ENCODE results near the gene PI16. TPM values are rescaled to one million over a fixed set of nuclear protein-coding genes. Genes with fewer than 3 reads are reported as not detected.

PI16 gene
- total RNA-seq, 1 donor, result 6.3 TPM

- no peak for TF ChIP-seq CTCF (IDR thresholded peaks at IDR 0.05; ENCODE audit: insufficient read depth, low read length)
- DNase-seq (ENCODE audit: low read depth), result peak; percentile 47
- H3K4me3 ChIP-seq (ENCODE audit: low read depth, low read length), result no peak overlapping the region
These were observed 57.3 kb downstream of the PI16 start for GRCh38 chr6:37011656-37012378.

DNA sequence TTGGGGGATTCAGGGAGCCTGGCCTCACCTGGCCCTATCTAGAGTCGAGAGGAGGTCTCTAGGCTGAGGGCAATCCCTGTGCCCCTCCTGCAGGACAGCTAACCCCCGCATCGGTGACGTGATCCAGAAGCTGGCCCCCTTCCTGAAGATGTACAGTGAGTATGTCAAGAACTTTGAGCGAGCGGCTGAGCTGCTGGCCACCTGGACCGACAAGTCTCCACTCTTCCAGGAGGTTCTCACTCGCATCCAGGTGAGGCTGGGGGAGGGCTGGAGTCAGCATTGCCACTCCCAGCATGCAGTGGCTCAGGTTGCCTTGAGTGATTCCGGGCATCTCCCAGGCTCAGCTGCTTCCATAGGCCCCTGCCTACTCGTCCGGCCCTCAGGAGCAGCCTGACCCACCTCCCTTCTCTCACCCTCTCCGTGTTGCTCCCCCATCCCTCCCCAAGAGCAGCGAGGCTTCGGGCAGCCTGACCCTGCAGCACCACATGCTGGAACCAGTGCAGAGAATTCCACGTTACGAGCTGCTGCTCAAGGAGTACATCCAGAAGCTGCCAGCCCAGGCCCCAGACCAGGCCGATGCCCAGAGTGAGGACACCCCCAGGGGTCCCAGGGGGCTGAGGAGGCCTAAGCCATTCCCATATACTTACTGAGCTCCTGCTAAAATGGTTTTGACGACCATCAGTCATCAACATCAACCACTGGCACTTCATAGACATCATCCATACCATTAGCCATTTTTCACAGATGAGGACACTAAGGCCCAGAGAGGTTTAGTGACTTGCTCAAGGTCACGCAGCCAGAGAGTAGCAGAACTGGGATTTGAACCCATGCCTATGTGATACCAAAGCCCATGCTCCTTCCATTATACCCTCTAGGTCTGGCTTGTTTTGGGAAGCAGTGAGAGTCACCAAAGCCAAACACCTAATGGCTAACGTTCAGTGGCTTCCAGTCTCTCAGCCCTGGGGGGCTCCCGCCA, 59.3 kb downstream of the PI16 start:
- no peak for TF ChIP-seq CTCF (IDR thresholded peaks at IDR 0.05; ENCODE audit: insufficient read depth, low read length)
- DNase-seq (ENCODE audit: low read depth), result no peak
- H3K4me3 ChIP-seq (ENCODE audit: low read depth, low read length), result no peak overlapping the region

Other genes with a start within 250 kb of the PI16 start
- gene CPNE5, start 115.3 kb upstream of the PI16 start, total RNA-seq (ENCODE audit: low replicate concordance), result 0.16 and 0.18 TPM in 2 replicates
- gene PPIL1, start 79.9 kb upstream of the PI16 start, total RNA-seq (ENCODE audit: low replicate concordance), result 11.4 and 36.9 TPM in 2 replicates
- gene C6orf89, start 68.8 kb upstream of the PI16 start, total RNA-seq (ENCODE audit: low replicate concordance), result 23.8 and 58.2 TPM in 2 replicates
- 160 and 201 TPM in 2 replicates for gene MTCH1, start 31.5 kb downstream of the PI16 start, total RNA-seq (ENCODE audit: low replicate concordance)
- not detected in 2 replicates for gene FGD2, start 50.9 kb downstream of the PI16 start, total RNA-seq (ENCODE audit: low replicate concordance)
- 8.7 and 19.3 TPM in 2 replicates for gene PIM1, start 215.4 kb downstream of the PI16 start, total RNA-seq (ENCODE audit: low replicate concordance)

Measured in fibroblast of the aortic adventitia (primary cell).